Activated CD4-positive, alpha-beta T cell treated with anti-CD3 and anti-CD28 coated beads for 4 hours (primary cell): ENCODE results near the gene RFESD.
A peak's percentile ranks its signal among the peaks of the same experiment; 100 is the strongest.
"Not testable (repeated sequence)": the region's sequence is repeated elsewhere in the genome, so short reads cannot be mapped to it uniquely, and the experiment has no call there.

ENCODE experiments used
- DNase-seq, 2 donors: peaks; one replicate each; pipeline ENCODE4 v3.0.0-alpha.2; 2020

The RFESD gene

GRCh38 chr5:95630394-95630917 lies 16.1 kb upstream of the RFESD start:
- no peak for DNase-seq

- no peak for DNase-seq
Observed at GRCh38 chr5:95631255-95631958, 15.2 kb upstream of the RFESD start.

- peak; percentile 74 to 76 for DNase-seq
Observed at GRCh38 chr5:95631991-95632675, 14.4 kb upstream of the RFESD start.

GRCh38 chr5:95632942-95633341 lies 13.6 kb upstream of the RFESD start:
- DNase-seq: not testable (repeated sequence)

- no peak for DNase-seq
Observed at GRCh38 chr5:95633671-95634070, 12.9 kb upstream of the RFESD start.

- no peak for DNase-seq
Observed at GRCh38 chr5:95634081-95634480, 12.5 kb upstream of the RFESD start.

- no peak for DNase-seq
Observed at GRCh38 chr5:95638632-95639031, 7.9 kb upstream of the RFESD start.

GRCh38 chr5:95641741-95642220 lies 4.8 kb upstream of the RFESD start:
- DNase-seq: no peak

GRCh38 chr5:95643152-95643551 lies 3.4 kb upstream of the RFESD start:
- no peak for DNase-seq

GRCh38 chr5:95644351-95645042 lies 2.1 kb upstream of the RFESD start:
- peak; percentile 30 to 43 for DNase-seq

GRCh38 chr5:95646226-95646568 lies 380 bp upstream of the RFESD start:
- not testable (repeated sequence) for DNase-seq

- no peak for DNase-seq
Observed at GRCh38 chr5:95647886-95648860, 1.6 kb downstream of the RFESD start.

GRCh38 chr5:95649274-95649673 lies 2.7 kb downstream of the RFESD start:
- no peak for DNase-seq

GRCh38 chr5:95649842-95650620 lies 3.5 kb downstream of the RFESD start:
- no peak for DNase-seq

- DNase-seq: no peak
Observed at GRCh38 chr5:95652849-95653248, 6.3 kb downstream of the RFESD start.

GRCh38 chr5:95654196-95654595 lies 7.6 kb downstream of the RFESD start:
- DNase-seq: no peak

- no peak for DNase-seq
Observed at GRCh38 chr5:95655575-95655974, 9.0 kb downstream of the RFESD start.

GRCh38 chr5:95660060-95660459 lies 13.5 kb downstream of the RFESD start:
- no peak for DNase-seq

- DNase-seq: no peak
Observed at GRCh38 chr5:95662946-95663345, 16.4 kb downstream of the RFESD start.

GRCh38 chr5:95664204-95664786 lies 17.7 kb downstream of the RFESD start:
- peak; percentile 18 to 57 for DNase-seq

GRCh38 chr5:95667061-95667618 lies 20.6 kb downstream of the RFESD start:
- no peak for DNase-seq
